HG03095 (cell line): ENCODE measurements around the gene MAGED1.
A peak's percentile ranks its signal among the peaks of the same experiment; 100 is the strongest.

Source experiments
- ATAC-seq: cut with Tn5 transposase; IDR thresholded peaks from one replicate; pipeline ENCODE4 v1.9.1; 2021; ENCODE audit warnings: moderate library complexity; ENCODE audit not compliant: unreplicated experiment

MAGED1 gene, protein sequence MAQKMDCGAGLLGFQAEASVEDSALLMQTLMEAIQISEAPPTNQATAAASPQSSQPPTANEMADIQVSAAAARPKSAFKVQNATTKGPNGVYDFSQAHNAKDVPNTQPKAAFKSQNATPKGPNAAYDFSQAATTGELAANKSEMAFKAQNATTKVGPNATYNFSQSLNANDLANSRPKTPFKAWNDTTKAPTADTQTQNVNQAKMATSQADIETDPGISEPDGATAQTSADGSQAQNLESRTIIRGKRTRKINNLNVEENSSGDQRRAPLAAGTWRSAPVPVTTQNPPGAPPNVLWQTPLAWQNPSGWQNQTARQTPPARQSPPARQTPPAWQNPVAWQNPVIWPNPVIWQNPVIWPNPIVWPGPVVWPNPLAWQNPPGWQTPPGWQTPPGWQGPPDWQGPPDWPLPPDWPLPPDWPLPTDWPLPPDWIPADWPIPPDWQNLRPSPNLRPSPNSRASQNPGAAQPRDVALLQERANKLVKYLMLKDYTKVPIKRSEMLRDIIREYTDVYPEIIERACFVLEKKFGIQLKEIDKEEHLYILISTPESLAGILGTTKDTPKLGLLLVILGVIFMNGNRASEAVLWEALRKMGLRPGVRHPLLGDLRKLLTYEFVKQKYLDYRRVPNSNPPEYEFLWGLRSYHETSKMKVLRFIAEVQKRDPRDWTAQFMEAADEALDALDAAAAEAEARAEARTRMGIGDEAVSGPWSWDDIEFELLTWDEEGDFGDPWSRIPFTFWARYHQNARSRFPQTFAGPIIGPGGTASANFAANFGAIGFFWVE

DNA sequence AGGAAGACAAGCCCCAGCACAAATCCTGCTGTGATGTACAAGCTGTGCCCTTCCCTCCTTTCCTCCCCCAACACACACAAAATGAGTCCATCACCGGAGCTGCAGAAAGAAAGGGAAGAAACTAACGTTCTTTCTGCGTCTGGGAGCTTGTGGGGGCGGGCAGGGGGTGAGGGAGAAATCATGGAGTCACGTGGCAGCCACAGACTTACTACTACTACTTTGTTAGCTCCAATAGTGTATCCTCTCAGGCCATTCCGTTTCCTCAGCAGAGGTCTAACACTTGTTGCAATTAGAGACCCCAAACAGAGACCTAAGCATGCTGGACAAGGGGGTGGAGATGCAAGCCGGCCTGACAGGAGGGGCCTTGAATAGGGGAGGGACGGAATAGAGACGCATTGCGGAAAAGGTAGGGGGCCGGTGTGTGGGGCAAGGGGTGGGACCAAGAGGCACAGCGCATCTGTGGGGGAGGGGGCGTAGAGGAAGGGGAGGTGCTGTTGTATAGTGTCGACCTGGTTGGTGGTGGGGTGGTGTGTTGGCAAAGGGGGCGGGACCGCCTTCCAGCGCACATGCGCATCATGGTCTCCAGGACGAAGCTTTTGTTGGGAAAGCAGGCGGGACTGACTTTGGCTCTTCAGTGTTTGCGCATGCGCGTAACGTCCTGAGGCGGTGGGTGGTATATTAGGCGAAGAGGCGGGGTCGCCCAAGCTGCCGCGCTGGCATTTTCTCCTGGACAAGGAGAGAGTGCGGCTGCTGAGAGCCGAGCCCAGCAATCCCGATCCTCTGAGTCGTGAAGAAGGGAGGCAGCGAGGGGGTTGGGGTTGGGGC is at the start of gene MAGED1:
MAGED1 (plus strand) TSS at position 703 of the 825 bp plus-strand sequence. CDS start 682 bp downstream, outside the sequence.
- peak; percentile 72 for ATAC-seq

DNA sequence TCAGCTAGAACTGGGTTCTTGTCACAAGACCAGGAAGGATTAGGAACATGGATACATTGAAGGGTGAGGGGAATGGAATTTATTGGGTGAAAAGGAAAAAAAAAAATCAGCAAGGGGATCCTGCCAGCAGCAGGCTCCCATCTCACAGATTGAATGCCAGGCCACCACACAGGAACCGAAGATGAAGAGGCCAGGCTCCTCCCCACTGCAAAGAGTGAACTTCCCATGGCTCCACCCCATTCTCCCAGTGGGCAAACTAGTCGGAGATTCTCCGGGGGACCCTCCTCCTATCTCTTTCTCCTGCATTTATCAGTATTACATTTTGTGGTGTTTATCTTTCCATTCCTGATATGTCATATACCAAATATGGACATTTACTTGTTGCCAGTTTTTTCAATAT is 46.0 kb upstream of the MAGED1 start:
- ATAC-seq: no peak

- no peak for ATAC-seq
These were observed 41.8 kb upstream of the MAGED1 start for GRCh38 chrX:51851507-51852085.

DNA sequence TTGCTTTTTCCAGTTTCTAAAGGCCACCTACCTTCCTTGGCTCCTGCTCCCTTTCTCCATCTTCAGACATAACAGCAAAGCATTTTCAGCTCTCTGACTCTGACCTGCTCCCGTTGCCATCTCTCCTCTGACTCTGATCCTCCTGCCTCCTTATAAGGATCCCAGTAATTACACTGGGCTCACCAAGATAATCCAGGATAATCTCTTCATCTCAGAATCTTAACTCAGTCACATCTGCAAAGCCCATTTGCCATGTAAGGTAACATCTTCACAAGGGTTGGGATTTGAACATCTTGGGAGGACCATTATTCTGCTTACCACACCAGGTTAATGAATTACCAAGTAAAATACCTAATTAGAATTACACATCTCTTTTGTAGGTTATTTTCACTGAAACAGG is 41.3 kb upstream of the MAGED1 start:
- no peak for ATAC-seq

GRCh38 chrX:51852621-51853020 is 40.8 kb upstream of the MAGED1 start:
- no peak for ATAC-seq

- no peak for ATAC-seq
These were observed 40.2 kb upstream of the MAGED1 start for GRCh38 chrX:51853251-51853650.

- no peak for ATAC-seq
These were observed 37.7 kb upstream of the MAGED1 start for GRCh38 chrX:51855698-51856097.

GRCh38 chrX:51857159-51857733 is 36.2 kb upstream of the MAGED1 start:
- no peak for ATAC-seq

GRCh38 chrX:51860679-51861078 is 32.7 kb upstream of the MAGED1 start:
- no peak for ATAC-seq

DNA sequence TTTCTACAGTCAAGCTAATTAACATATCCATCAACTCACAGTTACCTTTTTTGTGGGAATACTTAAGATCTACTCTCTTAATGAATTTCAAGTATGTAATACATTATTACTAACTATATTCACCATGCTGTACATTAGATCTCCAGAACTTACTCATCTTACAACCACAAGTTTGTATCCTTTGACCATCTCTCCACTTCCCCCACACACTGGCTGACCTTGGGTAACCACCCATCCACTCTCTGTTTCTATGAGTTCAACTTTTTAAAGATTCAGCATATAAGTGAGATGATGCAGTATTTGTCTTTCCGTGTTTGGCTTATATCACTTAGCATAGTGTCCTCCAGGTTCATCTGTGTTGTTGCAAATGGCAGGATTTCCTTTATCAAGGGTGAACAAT is 30.5 kb upstream of the MAGED1 start:
- no peak for ATAC-seq

DNA sequence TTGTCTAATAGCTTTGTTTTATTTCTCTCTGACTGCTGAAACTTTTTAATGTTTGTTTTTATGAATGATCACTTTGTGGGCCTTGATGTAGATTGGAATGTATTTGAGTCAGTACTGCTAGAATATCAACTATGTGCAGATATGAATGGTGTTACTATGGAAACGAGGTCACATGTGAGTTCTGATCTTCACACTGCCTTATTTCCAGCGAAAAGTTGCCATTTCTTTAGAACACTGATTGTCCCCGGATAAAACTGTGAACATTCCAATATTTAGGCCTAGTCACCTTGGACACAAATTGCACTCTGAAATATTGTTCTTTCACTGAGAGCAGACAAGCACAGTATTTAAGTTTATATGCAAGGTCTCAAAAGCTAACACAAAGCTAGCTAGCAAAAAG is 27.2 kb upstream of the MAGED1 start:
- ATAC-seq: no peak

DNA sequence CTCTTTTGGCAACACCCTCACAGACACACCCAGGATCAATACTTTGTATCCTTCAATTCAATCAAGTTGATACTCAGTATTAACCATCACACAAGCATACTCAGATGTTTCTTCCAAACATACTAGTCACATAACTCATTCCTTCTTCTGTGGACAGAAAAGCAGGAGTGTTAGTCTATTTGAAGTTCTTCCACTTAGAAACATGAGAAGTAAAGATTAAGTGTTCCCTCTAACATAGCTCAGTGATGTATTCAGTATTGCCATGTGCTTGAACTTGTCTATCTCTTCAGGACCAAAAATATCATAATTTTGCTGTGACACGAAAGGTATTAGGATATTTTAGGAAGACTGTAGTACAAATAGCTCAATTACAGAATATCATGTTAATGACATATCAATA is 25.8 kb upstream of the MAGED1 start:
- ATAC-seq: no peak

DNA sequence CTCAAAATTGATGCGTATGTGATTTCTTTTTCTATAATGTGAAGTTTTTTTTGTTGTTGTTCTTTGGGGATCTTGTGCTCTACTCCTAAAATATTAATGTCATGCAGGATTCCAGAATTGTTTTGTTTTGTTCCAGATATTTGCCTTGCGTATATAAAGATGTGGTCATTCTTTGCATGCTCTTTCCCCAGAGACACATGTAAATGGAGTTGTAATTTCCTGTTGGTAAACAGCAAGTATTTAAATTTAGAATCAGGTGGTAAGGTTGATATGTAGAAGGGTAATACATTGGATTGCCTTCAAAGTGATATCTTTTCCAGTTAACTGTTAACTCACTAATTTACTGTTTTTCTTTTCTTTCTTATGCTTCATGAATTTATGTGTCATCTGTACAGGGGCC is 23.1 kb upstream of the MAGED1 start:
- ATAC-seq: no peak

DNA sequence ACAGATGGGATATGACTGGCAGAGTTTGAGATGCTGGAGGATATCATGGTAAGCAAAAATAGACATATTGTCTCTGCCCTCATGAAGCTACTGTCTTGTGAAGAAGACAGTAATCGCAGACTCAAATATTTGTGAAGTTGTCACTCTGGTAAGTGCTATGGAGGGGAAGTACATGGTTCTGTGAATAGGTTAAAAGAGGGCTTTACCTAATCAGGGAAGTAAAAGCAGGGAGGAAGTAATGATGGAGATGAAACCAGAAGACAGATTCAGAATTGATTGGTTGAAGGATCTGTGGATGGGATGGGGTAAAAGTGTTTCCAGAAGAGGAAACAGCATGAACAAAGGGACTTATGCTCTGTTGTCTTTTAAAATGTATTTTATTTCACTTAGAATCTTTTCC is 19.3 kb upstream of the MAGED1 start:
- ATAC-seq: no peak

GRCh38 chrX:51876441-51876840 is 17.0 kb upstream of the MAGED1 start:
- no peak for ATAC-seq

DNA sequence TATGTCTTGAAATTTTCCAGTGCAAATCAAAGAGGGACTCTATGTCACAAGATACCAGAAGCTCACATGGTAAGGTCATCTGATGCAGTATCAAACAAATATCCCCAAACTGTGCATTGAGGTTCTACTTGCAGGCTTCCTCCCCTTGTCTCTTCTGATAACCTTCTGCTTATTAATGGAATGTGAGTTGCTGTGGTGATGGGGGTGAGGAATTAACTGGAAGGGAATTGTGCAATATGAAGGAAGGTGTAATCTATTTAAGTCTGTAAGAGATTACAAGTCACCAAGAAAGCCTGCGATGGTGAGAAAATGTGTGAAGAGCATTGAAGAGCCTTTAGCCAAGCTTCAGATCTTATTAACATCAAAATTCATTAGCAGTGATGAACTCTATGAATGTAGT is 15.4 kb upstream of the MAGED1 start:
- ATAC-seq: no peak

DNA sequence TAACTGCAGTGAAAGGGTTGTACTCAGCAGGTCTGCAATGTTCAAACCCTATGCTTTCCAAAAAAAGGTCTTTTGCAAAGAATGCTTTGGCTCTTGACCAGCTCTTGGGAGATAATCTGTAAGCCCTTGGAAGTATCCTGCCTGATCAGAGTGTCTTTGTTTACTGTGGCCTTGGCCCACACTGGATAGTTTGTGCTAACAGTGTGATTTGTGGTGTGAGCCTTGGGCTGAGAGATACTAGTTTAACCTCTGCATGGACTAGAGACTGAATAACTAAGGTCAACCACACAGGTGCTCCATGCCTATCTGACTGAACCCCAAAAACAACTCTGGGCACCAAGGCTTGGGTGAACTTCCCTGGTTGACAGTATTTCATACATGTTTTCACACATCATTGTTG is 3.6 kb upstream of the MAGED1 start:
- ATAC-seq: no peak

DNA sequence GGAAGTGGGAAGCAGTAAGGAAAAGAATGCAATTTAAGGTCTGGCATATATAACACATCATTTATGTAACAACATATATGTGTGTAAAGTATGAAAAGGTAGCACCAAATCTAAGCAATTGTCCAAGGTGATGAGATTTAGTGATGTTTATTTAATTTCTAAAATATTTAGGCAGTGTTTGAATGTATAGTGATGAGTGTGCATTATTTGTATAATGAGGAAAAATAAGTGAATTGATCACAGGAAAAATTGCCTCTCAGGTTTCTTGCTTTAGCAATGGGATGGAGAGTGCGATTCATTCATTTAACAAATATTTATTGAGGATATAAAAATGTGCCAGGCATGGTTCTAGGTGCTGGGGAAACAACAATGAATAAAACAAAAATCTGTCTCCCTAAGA is 2.2 kb upstream of the MAGED1 start:
- no peak for ATAC-seq

DNA sequence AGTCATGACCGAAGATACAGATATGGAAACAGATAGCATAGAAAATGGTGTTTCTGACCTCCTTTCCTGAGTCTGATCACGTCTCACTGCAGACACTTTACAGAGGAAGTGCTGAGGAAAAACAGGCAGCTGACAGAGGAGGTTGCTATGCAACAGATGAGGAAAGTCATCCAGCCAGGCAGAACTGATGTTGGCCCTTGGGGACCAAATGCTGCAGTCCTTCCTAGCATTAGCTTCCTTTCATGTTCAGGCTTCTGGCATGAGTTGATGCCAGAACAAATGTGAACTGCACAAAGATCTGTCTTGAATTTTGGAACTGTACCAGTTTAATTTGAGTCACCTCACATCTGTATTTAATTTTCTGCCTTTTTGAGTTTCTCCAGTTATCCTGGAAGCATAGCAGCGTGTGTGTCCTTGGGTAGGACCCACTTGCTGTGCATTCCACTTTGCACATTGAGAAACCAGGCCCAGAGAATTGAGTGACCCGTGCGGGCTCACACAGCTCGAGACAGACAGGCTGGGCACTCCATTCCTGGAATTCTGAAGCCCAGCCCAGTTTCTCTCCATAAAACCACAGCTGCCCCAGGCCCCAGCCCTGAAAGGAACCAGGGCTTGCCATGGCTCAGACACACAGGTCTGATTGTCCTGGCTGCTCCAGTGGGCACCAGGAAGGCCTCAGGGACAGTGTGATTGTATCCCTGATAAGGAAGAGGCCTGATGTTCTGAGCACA is 1.4 kb upstream of the MAGED1 start:
- ATAC-seq: no peak
